HG02798 (cell line): ENCODE results near the gene ASB2.

Source experiments
- ATAC-seq: cut with Tn5 transposase; IDR thresholded peaks from one replicate; pipeline ENCODE4 v1.9.1; 2021; ENCODE audit warnings: mild to moderate bottlenecking; ENCODE audit not compliant: unreplicated experiment, poor library complexity

ASB2 gene

GRCh38 chr14:93891756-93892504, 84.4 kb downstream of the ASB2 start:
- ATAC-seq, result no peak

GRCh38 chr14:93889739-93890483, 86.5 kb downstream of the ASB2 start:
- ATAC-seq, result no peak

GRCh38 chr14:93888995-93889394, 87.4 kb downstream of the ASB2 start:
- no peak for ATAC-seq

GRCh38 chr14:93884950-93885349, 91.4 kb downstream of the ASB2 start:
- no peak for ATAC-seq
